HepG2 (cell line): Measurements from ENCODE around the gene ZDHHC9. TPM values are rescaled to one million over a fixed set of nuclear protein-coding genes. Genes with fewer than 3 reads are reported as not detected.

Experiments used
- ATAC-seq: fragments of 200-7000 bp; cut with Tn5 transposase; 3 replicates; pipeline ENCODE4 v1.9.1; 2020; ENCODE audit warnings: mild to moderate bottlenecking, moderate library complexity
- BruUV-seq: library from RNA; stranded (reverse); fragments of 400-500 nt; replicated peaks from 2 replicates; lab custom pipeline; 2021; lab: Mats Ljungman, UMichigan
- CTCF ChIA-PET: fragments of 300-600 bp; formaldehyde crosslinking; extraction: SDS; loops from one replicate; lab custom pipeline; 2021; ENCODE audit warnings: low total read pairs, inconsistent platforms, low intra/inter-chr PET ratio; lab: Yijun Ruan, JAX
- POLR2A ChIA-PET: fragments of 350-600 bp; sonication (Branson Sonifier 250); formaldehyde crosslinking; loops from one replicate; lab custom pipeline; 2020; ENCODE audit warnings: antibody characterized with exemption, inconsistent platforms; lab: Yijun Ruan, JAX
- DNase-seq: peaks from one replicate; pipeline ENCODE4 v3.0.0-alpha.2; 2015; ENCODE audit warnings: low spot score
- FAIRE-seq: peaks from 3 replicates; lab custom pipeline; 2011; peaks lifted over from hg19 to GRCh38; lab: Jason Lieb, UNC
- H2AFZ ChIP-seq: one replicate; pipeline ENCODE4 v1.6.1; 2011; ENCODE audit warnings: low read length, inconsistent platforms
- H3K27ac ChIP-seq: fragments of 300-600 bp; 3 replicates; pipeline ENCODE4 v1.8.0; 2011; ENCODE audit warnings: mixed run types, mild to moderate bottlenecking, mixed read lengths, low read length, inconsistent platforms; ENCODE audit not compliant: insufficient read depth; ENCODE audit errors: extremely low read length
- H3K27me3 ChIP-seq, 2 experiments: fragments of 200-600 bp in 1 of 2; 2 replicates in 1 of 2; 3 replicates in 1 of 2; pipeline versions ENCODE4 v1.6.0 to v1.8.0; 2011; ENCODE audit warnings: low read length in 2 of 2, mild to moderate bottlenecking in 2 of 2, moderate library complexity in 2 of 2, inconsistent platforms in 1 of 2; ENCODE audit not compliant: insufficient read depth in 2 of 2, control insufficient read depth in 1 of 2
- H3K36me3 ChIP-seq, 2 experiments: fragments of 200-600 bp in 1 of 2; replicated peaks in 1 of 2; 2 replicates in 1 of 2; 3 replicates in 1 of 2; pipeline versions ENCODE4 v1.5.1 to v1.8.0; 2011; ENCODE audit warnings: low read length in 2 of 2, inconsistent platforms in 1 of 2; ENCODE audit not compliant: insufficient read depth in 2 of 2, control insufficient read depth in 1 of 2
- H3K4me1 ChIP-seq: 2 replicates; pipeline ENCODE4 v1.5.1; 2012; ENCODE audit warnings: low read length, inconsistent platforms; ENCODE audit not compliant: insufficient read depth
- H3K4me2 ChIP-seq: 2 replicates; pipeline ENCODE4 v1.6.0; 2011; ENCODE audit warnings: low read depth, low read length, inconsistent platforms
- H3K4me3 ChIP-seq, 3 experiments: fragments of 200-600 bp in 1 of 3; sonication (generic), shearing (Covaris generic) in 1 of 3; replicated peaks in 1 of 3; 2 replicates each; pipeline ENCODE4 v1.5.1; 2011 to 2016; ENCODE audit warnings: low read length in 3 of 3, inconsistent platforms in 2 of 3, low read depth in 2 of 3, mild to moderate bottlenecking in 2 of 3, control low read depth in 1 of 3, mixed read lengths in 1 of 3; ENCODE audit not compliant: insufficient read depth in 1 of 3
- H3K79me2 ChIP-seq: one replicate; pipeline ENCODE4 v1.6.1; 2011; ENCODE audit warnings: low read length, inconsistent platforms; ENCODE audit not compliant: insufficient read depth
- H3K9ac ChIP-seq: 2 replicates; pipeline ENCODE4 v1.6.0; 2011; ENCODE audit warnings: mild to moderate bottlenecking, low read depth, low read length, inconsistent platforms; ENCODE audit not compliant: insufficient read depth
- H3K9me3 ChIP-seq: 2 replicates; pipeline ENCODE4 v1.5.1; 2012; ENCODE audit warnings: mild to moderate bottlenecking, low read length
- H4K20me1 ChIP-seq: 2 replicates; pipeline ENCODE4 v1.6.0; 2011; ENCODE audit warnings: inconsistent platforms, mild to moderate bottlenecking, low read length, moderate library complexity; ENCODE audit not compliant: insufficient read depth
- CHD4 ChIP-seq: fragments of 200-600 bp; sonication (generic); IDR thresholded peaks from 2 replicates; pipeline ENCODE4 v1.7.0; 2017; ENCODE audit warnings: mild to moderate bottlenecking, low read length, borderline replicate concordance
- NPAS2 ChIP-seq: sonication (generic); formaldehyde crosslinking; IDR thresholded peaks from 2 replicates; pipeline ENCODE4 v1.8.0; 2022; ENCODE audit warnings: mild to moderate bottlenecking, missing genetic modification reagents, borderline replicate concordance
- TBX2 ChIP-seq: sonication (generic); formaldehyde crosslinking; IDR thresholded peaks from 2 replicates; pipeline ENCODE4 v1.5.0; 2020; ENCODE audit warnings: missing genetic modification reagents, mild to moderate bottlenecking, borderline replicate concordance
- ZBTB7B ChIP-seq: sonication (generic); formaldehyde crosslinking; IDR thresholded peaks from 2 replicates; pipeline ENCODE4 v1.4.0; 2020; ENCODE audit warnings: missing genetic modification reagents
- ZSCAN31 ChIP-seq: sonication (generic); formaldehyde crosslinking; IDR thresholded peaks from 2 replicates; pipeline ENCODE4 v1.5.0; 2020; ENCODE audit warnings: low read depth, mild to moderate bottlenecking, missing genetic modification reagents
- WGBS: methylation state at CpG from one replicate; pipeline ENCODE4 v1.1.6; 2017; ENCODE audit warnings: low lambda C conversion rate; 5-methylcytosine and 5-hydroxymethylcytosine counted together
- in situ Hi-C: cut with HindIII; loops from 2 replicates; pipeline ENCODE4 v1.10.0; 2017; ENCODE audit warnings: low pct_unique_long_range_greater_than_20kb; ENCODE audit not compliant: extremely low pct_ligation_motif_present
- intact Hi-C: fragments of 100-400 bp; cut with micrococcal nuclease; formaldehyde crosslinking; loops from one replicate; pipeline ENCODE4 v1.10.0; 2022; ENCODE audit not compliant: unreplicated experiment
- polyA plus RNA-seq, 8 experiments: library from polyadenylated mRNA; depleted of rRNA in 3 of 8; stranded (reverse) in 7 of 8; unstranded in 1 of 8; fragments of >200 nt; fragmentation: Illumina TruSeq in 4 of 8; extraction: Trizol in 4 of 8; gene quantifications; 2 replicates each; pipeline versions ENCODE4 v1.2.1 to v1.2.3, GENCODE V29; 2011 to 2016; ENCODE audit warnings: low read depth in 4 of 8, missing spikeins in 1 of 8, mixed read lengths in 1 of 8; ENCODE audit not compliant: insufficient read depth in 1 of 8
- total RNA-seq, 5 experiments: library from RNA; depleted of rRNA; stranded (reverse); fragments of >200 nt; fragmentation: Illumina TruSeq; extraction: Trizol; gene quantifications; 2 replicates each; pipeline ENCODE4 v1.2.3, GENCODE V29; 2016; ENCODE audit warnings: low read depth in 1 of 5
- TF ChIP-seq, protein P1 (sequence below): sonication (generic); formaldehyde crosslinking; IDR thresholded peaks from 2 replicates; pipeline ENCODE4 v1.4.0; 2020; ENCODE audit warnings: missing genetic modification reagents

Gene ZDHHC9
- total and polyA plus RNA-seq, 2 of the 13 experiments (the other 11 are each of a cell fraction or from before 2014, with no cell fraction given): 28.3 to 53.1 TPM

DNA sequence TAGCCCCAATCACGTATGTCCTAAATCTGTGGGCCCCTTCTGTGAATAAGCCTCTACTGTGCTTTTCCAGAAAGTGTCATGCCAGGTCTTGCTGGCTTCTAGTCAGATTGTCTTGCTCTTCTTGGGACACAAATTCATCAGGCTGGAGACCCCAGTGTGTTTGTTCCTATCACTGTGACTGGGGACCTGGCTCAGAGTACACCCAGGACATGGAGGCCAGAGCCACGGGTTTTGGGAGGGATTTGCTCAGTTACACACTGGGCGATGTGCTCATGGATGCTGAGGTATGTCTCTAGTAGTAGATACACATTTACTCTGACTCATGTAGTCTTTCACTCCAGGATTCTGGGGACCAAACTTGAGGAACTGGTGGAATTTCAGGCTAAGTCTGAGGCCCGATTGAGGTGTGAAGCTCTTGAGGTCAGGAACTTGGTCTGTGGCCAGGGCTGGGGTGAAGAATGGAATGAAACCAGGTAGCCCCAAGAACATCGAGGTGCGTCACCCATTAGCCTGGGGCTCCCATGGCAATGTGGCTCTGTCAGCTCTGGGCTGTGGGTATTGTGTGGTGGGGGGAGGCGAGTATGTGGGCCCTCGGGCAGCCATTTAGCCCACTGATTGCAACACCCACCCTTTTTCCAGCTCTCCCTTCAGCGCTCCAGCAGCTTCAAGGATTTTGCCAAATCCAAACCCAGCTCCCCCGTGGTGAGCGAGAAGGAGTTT, 56.2 kb downstream of the ZDHHC9 start:
- Histone ChIP-seq H2AFZ (no peak overlapping the region), H3K36me3 (no peaks in the 10 kb centered on the region)
- FAIRE-seq: no peak
- TF ChIP-seq TBX2 (CRISPR knock-in tag) (no peak), NPAS2 (no peak), ZSCAN31 (CRISPR knock-in tag) (no peak), ZBTB7B (no peak), CHD4 (no peak)
- TF ChIP-seq, protein P1, sequence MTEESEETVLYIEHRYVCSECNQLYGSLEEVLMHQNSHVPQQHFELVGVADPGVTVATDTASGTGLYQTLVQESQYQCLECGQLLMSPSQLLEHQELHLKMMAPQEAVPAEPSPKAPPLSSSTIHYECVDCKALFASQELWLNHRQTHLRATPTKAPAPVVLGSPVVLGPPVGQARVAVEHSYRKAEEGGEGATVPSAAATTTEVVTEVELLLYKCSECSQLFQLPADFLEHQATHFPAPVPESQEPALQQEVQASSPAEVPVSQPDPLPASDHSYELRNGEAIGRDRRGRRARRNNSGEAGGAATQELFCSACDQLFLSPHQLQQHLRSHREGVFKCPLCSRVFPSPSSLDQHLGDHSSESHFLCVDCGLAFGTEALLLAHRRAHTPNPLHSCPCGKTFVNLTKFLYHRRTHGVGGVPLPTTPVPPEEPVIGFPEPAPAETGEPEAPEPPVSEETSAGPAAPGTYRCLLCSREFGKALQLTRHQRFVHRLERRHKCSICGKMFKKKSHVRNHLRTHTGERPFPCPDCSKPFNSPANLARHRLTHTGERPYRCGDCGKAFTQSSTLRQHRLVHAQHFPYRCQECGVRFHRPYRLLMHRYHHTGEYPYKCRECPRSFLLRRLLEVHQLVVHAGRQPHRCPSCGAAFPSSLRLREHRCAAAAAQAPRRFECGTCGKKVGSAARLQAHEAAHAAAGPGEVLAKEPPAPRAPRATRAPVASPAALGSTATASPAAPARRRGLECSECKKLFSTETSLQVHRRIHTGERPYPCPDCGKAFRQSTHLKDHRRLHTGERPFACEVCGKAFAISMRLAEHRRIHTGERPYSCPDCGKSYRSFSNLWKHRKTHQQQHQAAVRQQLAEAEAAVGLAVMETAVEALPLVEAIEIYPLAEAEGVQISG (CRISPR knock-in tag): no peak
- TF ChIP-seq, all 625 proteins: peak for 0
- no TSS peak for BruUV-seq
- DNase-seq (no peak), ATAC-seq (no peak)
- intact Hi-C loops (no loop called here), in situ Hi-C loops (no loop called here)
- H3K4me3 ChIP-seq: no peak overlapping the region
- H3K9me3 ChIP-seq: no peaks in the 10 kb centered on the region
- no peaks in the 10 kb centered on the region for H3K79me2 ChIP-seq
- no peak overlapping the region for H3K9ac ChIP-seq
- WGBS: 66% methylated on average over 4 of the region's 11 CpGs
- no peaks in the 10 kb centered on the region for H3K27me3 ChIP-seq
- POLR2A ChIA-PET: no interaction called here
- CTCF ChIA-PET: no interaction called here
- peaks cover 12% of the 10 kb centered on the region; the same call in 1 of the 2 replicates for H3K4me1 ChIP-seq
- H4K20me1 ChIP-seq: no peaks in the 10 kb centered on the region
- H3K4me2 ChIP-seq: no peak overlapping the region
- no peak overlapping the region for H3K27ac ChIP-seq
